ENCODE results near the gene NYAP1.
"Not testable (repeated sequence)": the region's sequence is repeated elsewhere in the genome, so short reads cannot be mapped to it uniquely, and the experiment has no call there.

The NYAP1 gene

DNA sequence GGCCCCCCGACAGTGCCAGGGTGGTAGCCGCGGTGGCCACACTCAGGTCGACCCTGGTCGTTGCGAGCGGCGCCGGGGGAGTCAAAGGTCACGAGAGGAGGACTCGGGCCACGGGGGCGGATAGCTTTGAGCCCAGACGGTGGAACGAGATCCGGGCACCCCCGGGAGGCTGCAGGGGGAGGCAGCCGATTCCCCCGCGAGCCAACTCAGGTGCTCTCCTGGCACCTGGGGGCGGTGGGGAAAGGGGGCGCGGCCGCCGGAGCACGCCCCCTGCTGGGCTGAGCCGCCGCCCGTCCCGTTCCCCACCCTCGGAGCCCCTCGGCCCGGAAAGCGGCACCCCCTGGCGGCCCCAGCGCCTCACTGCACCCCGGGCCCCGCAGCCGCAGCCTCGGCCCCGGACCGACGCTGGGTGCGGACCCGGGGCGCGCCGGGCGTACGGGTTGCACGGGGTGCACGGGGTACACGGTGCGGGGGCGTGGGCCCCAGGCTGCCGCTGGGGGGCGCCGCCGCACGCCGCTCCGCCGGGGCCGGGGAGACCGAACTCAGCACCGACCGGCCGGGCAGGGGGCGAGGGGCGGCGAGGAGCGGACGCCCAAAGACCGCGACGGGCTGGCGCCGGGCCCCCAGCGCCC lies 521 bp upstream of the NYAP1 start:
- peak; percentile 74 for DNase-seq (ENCODE audit: low read depth in 2 of 2)

DNA sequence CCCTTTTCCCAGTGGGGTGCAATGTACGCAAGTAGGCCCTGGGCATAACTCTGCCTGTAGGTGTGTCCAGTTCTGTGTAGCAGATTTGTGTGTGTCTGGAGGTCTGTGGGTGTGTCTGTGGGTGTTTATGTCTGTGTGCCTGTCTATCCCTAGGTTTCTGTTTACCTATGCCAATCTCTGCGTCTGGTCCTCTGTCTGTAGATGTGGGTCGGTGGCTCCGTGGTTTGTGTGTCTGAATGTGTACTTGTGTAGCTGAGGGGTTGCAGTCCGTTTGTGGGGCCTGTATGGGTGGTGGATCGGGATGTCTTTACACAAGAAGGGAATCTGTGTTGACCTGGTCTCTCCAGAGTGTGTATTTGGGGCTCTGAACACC lies 932 bp downstream of the NYAP1 start:
- no peak for DNase-seq (ENCODE audit: low read depth in 2 of 2)

DNA sequence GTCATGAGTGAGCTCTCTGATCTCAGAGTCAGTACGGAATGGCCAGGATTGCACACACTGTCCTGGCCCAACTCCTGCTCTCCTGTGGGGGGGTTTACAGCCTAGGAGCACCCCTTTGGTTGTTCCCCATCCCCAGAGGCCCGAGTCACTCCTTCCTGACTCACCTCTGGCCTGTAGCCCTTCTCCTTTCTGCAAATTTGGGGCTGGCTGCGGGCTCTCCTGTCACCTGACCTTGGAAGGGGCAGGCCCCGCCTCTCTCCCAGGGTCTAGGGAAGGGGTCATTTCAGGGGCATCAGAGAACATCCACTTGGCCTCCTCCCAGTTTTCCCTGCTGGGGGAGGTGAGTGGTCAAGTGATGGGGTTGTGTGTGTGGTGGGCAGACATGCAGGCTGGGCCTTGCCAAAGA lies 1.7 kb downstream of the NYAP1 start:
- no peak for DNase-seq (ENCODE audit: low read depth in 2 of 2)

DNA sequence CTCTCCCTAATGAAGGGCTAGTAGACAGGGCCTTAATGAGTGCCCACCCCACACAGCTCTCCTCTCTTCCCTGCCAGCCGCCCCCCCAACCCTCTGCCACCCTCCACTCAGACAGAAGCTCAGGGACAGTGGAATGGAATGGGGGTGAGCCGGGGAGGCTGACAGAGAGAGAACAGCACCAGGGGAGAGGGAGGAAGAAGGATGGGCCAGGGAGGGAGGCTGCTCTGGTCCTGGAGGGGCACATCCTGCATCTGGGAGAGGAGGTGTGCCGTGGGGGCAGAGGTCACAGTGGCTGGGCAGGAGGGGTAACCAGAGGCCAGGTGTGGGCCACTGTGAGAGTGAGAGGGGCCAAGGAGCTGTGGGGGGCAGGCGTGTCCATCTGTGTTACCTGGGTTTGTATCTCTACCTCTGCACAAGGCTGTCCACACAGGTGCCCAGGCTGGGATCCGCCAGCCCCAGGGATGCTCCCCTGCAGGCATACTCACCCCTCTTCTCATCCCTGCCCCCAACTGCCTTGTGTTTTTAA lies 2.4 kb downstream of the NYAP1 start:
- no peak for DNase-seq (ENCODE audit: low read depth in 2 of 2)

DNA sequence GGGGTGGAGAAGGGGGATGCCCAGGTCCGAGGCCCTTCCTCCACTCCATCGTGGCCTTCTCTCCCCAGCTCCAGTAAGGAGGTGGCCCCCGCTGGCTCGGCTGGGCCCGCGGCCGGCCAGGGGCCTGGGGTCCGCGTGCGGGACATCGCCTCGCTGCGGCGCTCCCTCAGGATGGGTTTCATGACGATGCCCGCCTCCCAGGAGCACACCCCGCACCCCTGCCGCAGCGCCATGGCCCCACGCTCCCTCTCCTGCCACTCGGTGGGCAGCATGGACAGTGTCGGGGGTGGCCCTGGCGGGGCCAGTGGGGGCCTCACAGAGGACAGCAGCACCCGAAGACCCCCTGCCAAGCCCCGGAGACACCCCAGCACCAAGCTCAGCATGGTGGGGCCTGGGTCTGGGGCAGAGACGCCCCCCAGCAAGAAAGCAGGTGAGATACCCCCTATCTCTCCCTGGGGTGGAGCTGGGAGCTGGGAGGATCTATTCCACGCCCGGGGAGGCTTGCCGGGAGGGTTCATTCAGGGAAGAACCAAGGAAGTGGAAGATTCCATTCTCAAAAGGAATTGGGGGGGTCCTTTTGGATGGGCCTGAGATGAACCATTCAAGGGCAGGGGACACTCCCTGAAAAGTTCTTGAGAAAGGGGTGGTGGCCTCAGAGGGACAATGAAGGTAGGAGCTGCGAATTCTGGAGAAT lies 3.2 kb downstream of the NYAP1 start:
- DNase-seq (ENCODE audit: low read depth in 2 of 2) = no peak

DNA sequence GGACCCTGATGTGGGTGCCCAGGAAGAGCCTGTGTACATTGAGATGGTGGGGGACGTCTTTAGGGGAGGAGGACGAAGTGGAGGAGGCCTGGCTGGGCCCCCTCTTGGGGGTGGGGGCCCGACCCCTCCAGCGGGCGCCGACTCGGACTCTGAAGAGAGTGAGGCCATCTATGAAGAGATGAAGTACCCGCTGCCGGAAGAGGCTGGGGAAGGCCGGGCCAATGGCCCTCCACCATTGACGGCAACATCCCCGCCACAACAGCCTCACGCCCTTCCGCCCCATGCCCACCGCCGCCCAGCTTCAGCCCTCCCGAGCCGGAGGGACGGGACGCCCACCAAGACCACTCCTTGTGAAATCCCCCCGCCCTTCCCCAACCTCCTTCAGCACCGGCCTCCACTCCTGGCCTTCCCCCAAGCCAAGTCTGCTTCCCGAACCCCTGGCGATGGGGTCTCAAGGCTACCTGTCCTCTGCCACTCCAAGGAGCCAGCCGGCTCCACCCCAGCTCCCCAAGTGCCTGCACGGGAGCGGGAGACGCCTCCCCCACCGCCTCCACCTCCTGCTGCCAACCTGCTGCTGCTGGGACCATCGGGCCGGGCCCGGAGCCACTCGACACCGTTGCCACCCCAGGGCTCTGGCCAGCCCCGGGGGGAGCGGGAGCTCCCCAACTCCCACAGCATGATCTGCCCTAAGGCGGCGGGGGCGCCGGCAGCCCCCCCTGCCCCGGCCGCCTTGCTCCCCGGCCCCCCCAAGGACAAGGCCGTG lies 4.8 kb downstream of the NYAP1 start:
- no peak for DNase-seq (ENCODE audit: low read depth in 2 of 2)

DNA sequence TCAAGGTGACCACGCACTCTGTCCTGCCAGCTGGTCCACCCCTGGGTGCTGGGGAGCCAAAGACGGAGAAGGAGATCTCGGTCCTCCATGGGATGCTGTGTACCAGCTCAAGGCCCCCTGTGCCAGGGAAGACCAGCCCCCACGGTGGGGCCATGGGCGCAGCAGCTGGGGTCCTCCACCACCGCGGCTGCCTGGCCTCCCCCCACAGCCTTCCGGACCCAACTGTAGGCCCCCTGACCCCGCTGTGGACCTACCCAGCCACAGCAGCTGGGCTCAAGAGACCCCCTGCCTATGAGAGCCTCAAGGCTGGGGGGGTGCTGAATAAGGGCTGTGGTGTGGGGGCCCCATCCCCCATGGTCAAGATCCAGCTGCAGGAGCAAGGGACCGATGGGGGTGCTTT lies 5.4 kb downstream of the NYAP1 start:
- no peak for DNase-seq (ENCODE audit: low read depth in 2 of 2)

DNA sequence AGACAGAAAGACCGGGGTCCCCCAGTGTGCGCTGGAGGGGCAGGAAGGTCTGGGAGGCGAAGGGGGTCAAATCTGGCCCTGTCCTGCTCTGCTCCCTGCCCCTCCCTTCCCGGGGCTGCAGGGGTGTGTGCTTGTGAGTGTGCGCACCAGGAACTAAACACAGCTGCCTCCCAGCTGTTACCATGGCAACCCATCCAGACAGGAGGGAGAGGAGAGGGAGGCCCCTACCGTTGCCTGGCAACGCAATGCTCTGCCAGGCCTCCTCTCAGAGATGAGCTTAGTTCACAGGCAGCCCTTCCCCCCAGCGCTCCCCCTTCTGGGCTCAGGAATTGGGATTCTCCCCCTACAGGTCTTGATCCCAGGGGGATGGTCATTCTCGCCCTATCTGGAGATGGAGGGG lies 6.1 kb downstream of the NYAP1 start:
- DNase-seq (ENCODE audit: low read depth in 2 of 2) = peak in 1 of 2 donors; percentile 27

DNA sequence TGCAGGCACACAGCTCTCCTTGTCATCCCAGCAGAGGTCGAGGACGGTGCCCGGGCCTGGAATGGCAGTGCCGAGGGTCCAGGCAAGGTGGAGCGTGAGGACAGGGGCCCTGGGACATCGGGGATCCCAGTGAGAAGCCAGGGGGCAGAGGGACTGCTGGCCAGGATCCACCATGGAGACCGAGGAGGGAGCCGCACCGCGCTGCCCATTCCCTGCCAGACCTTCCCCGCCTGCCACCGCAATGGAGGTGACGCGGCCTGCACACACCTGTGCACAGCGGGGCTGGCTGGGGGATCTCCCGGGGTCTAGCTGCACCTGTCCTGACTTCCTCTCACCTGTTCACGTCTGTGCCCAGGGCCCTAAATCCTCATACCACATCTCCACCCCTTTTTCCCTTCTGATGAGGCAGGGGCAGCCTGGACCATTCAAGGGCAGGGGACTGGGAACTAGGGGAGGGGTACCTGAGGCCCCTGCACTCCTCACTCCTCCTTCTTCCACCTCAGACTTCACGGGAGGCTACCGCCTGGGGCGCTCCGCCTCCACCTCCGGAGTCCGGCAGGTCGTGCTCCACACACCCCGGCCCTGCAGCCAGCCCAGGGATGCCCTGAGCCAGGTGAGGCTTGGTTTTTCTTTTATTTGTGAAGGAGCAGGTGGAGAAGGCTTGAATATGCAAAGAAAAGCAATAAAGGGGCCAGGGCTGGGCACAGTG lies 6.9 kb downstream of the NYAP1 start:
- DNase-seq (ENCODE audit: low read depth in 2 of 2) = no peak

DNA sequence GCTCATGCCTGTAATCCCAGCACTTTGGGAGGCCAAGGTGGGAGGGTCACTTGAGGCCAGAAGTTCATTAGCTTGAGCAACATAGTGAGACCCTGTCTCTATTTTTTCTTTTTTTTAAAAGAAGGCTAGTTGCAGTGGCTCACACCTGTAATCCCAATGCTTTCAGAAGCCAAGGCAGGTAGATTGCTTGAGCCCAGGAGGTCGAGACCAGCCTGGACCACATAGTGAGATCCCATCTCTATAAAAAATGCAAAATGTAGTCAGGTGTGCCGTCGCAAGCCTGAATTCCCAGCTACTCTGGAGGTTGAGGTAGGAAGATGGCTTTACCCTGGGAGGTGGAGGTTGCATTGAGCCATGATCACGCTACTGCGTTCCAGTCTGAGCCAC lies 7.5 kb downstream of the NYAP1 start:
- no peak for DNase-seq (ENCODE audit: low read depth in 2 of 2)

DNA sequence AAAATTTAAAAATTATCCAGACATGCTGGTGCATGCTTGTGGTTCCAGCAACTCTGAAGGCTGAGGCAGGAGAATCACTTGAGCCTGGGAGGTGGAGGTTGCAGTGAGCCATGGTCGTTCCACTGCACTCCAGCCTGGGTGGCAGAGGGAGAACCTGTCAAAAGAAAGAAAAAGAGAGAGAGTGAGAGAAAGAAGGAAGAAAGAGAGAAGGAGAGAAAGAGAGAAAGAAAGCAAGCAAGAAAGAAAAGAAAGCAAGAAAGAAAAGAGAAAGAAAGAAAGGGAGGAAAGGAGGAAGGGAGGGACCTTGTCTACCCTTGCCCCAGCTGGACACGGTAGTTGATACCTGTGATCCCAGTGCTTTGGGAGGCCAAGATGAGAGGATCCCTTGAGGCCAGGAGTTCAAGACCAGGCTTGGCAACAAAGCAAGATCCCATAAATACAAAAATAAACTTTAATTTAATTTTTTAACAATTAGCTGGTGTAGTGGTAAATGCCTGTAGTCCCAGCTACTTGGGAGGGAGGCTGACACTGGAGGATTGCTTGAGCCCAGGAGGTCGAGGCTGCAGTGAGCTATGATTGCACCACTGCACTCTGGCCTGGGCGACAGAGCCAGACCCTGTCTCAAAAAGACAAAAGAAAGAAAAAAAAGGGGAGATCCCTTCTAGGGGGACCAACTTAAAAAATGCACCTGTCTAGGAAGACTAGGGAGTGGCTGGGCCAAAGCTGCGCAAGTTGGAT lies 9.2 kb downstream of the NYAP1 start:
- no peak for DNase-seq (ENCODE audit: low read depth in 2 of 2)

DNA sequence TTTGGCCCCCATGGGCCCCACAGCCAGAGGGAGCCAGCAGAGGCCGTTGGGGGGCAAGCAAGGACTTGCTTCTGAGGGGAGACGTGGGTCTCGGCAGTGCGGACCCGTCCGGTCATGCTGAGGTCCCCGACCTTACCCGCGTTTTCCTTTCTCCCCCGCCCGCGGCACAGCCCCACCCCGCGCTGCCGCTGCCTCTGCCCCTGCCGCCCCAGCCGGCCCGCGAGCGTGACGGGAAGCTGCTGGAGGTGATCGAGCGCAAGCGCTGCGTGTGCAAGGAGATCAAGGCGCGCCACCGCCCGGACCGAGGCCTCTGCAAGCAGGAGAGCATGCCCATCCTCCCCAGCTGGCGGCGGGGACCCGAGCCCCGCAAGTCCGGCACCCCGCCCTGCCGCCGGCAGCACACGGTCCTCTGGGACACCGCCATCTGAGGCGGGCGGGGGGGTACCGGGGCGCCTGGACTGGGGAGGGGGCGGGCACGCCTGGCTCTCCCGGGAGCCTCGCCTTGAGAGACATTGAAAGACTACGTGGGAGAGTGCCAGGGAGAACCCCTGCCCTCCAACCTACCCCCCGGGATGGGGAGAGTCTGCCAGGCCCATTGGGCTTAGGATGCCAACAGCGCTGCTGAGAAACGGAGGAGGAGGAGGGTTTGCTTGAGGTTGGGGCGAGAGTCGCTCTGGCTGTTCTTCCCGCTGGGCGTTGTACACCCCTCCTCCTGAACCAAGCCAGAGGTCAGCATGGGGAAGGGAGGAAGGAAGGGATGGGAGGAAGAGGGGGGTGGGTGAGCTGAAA lies 9.9 kb downstream of the NYAP1 start:
- DNase-seq (ENCODE audit: low read depth in 2 of 2) = peak in 1 of 2 donors; percentile 42

DNA sequence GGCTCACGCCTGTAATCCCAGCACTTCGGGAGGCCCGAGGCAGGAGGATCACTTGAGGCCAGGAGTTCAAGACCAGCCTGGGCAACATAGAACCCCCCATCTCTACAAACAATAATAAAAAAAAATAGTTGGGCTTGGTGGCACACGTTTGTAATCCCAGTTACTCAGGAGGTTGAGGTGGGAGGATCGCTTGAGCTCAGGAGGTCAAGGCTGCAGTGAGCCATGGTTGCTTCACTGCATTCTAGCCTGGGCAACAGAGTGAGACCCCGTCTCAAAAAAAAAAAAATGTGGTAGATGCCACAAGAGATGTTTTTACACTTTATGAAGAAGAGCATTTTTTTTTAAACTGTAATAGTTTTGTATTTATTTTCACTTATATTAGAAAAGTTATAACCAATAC lies 12.8 kb downstream of the NYAP1 start:
- no peak for DNase-seq (ENCODE audit: low read depth in 2 of 2)

DNA sequence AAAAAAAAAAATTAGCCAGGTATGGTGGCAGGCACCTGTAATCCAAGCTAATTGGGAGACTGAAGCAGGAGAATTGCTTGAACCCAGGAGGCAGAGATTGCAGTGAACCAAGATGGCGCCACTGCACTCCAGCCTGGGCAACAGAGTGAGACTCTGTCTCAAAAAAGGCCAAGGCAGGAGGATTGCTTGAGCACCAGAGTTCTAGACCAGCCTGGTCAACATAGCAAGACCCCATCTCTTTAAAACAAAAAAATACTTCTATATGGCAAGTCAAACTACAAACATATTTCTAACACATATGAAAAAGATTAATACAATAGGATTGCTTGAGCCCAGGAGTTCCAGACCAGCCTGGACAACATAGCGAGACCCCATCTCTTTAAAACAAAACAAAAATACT lies 17.0 kb downstream of the NYAP1 start:
- DNase-seq (ENCODE audit: low read depth in 2 of 2) = not testable (repeated sequence)

DNA sequence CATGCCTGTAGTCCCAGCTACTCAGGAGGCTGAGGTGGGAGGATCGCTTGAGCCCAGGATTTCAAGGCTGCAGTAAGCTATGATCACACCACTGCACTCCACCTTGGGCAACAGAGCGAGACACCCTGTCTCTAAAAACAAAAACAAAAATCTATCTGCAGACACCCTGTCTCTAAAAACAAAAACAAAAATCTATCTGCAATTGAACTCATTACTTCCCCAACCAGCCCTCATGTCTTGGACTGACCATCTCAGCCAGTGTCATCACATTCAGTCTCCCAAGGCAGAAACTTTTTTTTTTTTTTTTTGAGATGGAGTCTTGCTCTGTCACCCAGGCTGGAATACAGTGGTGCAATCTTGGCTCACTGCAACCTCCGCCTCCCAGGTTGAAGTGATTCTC lies 20.3 kb downstream of the NYAP1 start:
- not testable (repeated sequence) for DNase-seq (ENCODE audit: low read depth in 2 of 2)

DNA sequence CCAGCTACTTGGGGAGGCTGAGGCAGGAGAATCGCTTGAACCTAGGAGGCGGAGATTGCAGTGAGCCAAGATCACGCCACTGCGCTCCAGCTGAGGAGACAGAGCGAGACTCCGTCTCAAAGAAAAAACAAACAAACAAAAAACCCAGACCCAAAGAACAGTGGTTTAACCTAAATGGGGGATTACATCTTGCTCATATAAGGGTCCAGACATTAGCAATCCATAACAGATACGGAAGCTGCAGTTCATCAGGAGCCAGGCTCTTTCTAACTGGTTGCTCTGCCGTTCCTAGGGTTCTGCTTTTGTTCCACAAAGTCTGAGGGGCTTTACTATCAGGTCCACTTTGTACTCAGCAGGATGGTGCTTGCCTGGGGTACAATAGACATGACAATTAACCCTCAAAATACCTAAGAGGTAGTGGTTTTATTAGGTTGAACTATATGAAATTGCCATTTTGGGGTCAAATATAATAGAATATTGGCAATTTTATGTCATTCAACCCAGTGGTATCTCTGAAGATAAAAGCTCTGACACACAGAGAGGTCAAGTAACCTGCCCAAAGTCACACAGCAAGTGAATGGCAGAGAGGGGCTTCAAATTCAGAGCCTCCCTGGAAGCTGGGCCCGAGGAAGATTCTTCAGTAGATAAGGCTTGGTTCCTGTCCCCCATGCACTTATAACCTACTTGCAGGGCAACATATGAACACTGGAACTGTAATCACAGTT lies 21.3 kb downstream of the NYAP1 start:
- DNase-seq (ENCODE audit: low read depth in 2 of 2) = no peak

DNA sequence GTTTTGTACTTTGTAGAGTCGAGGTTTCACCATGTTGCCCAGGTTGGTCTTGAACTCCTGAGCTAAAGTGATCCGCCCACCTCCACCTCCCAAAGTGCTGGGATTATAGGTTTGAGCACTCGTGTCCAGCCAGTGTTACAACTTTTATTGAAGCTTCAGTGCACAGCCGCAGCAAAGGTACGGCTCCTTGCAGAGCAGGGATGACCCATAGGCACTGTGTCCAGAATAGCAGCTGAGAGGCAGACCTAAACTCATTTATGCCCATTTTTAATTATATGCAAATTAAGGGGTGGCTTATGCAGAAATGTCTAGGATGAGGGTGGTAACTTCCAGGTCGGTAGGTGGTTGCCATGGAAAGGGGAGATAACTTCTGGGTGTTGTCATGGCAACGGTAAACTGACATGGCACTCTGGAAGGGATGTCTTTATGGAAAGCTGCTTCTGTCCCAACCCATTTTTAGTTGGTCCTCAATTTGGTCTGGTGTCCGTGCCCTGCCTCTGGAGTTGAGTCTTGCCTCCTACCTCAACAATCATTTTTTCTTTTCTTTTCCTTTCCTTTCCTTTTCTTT lies 22.7 kb downstream of the NYAP1 start:
- DNase-seq (ENCODE audit: low read depth in 2 of 2) = no peak

DNA sequence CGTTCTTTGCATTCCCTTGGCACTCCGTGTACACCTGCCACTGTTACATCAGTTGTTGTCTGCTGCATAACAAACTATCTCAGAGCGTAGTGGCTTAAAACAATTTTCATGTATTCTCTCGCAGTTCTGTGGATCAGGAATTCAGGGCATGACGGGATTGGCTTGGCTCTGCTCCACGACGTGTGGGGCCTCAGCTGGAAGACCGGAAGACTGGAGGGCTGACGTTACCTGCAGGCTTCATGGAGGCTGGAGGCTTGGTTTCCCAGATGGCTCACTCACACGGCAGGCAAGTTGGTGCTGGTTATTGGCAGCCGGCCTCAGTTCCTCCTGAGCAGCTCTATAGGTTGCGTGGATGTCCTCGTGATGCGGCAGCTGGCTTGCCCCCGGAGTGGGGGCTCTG lies 25.5 kb downstream of the NYAP1 start:
- no peak for DNase-seq (ENCODE audit: low read depth in 2 of 2)

DNA sequence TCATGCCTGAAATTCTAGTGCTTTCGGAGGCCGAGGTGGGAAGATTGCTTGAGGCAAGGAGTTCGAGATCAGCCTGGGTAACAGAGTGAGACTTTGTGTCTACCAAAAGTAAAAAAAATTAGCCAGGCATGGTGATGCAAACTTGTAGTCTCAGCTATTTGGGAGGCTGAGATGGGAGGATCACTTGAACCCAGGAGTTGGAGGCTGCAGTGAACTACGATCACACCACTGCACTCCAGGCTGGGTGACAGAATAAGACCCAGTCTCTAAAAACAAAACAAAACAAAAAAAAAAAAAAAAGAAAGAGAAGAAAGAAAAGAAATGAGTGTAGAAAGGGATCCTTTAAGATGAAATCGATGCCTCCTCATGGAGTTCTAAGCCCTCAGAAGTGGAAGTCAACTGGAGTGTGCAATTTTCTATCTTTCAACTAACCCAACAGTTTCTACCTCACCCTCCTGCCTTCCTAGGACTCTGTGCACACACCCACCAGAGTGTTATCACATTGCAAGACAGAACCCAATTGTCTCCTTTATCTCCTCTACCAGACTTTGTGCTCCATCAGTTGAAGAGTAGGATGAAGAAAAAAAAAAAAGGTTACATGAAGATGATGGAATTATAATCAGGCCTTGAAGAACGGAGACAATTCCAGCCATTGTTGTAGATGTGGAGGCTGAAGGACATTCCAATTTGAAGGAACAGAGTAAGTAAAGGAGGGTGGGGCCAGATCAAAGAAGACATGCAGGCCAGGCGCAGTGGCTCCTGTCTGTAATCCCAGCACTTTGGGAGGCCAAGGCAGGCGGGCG lies 26.9 kb downstream of the NYAP1 start:
- no peak for DNase-seq (ENCODE audit: low read depth in 2 of 2)
